Pulmonary artery endothelial cell (primary cell): ENCODE data around the gene C1QC. TPM values are rescaled to one million over a fixed set of nuclear protein-coding genes. Genes with fewer than 3 reads are reported as not detected.

Source experiments
- DNase-seq: peaks from one replicate; pipeline ENCODE4 v3.0.0-alpha.2; 2011; ENCODE audit warnings: low read depth, low spot score
- total RNA-seq: library from RNA; depleted of rRNA; stranded (reverse); fragments of >200 nt; gene quantifications from 2 replicates; pipeline ENCODE4 v1.2.3, GENCODE V29; 2014

Gene C1QC
- total RNA-seq, 1 donor from 2014 or later, result not detected

- DNase-seq, result no peak
These were observed 24.2 kb upstream of the C1QC start for GRCh38 chr1:22619252-22619651.

- DNase-seq, result no peak
These were observed 23.6 kb upstream of the C1QC start for GRCh38 chr1:22619798-22620197.

GRCh38 chr1:22621761-22622160 lies 21.7 kb upstream of the C1QC start:
- DNase-seq, result no peak

GRCh38 chr1:22625262-22625925 lies 18.0 kb upstream of the C1QC start:
- DNase-seq, result no peak

GRCh38 chr1:22626237-22627157 lies 16.9 kb upstream of the C1QC start:
- no peak for DNase-seq

GRCh38 chr1:22627331-22627730 lies 16.1 kb upstream of the C1QC start:
- no peak for DNase-seq

- no peak for DNase-seq
These were observed 14.6 kb upstream of the C1QC start for GRCh38 chr1:22628698-22629444.

- DNase-seq, result no peak
These were observed 13.5 kb upstream of the C1QC start for GRCh38 chr1:22629886-22630285.

- no peak for DNase-seq
These were observed 9.6 kb upstream of the C1QC start for GRCh38 chr1:22633697-22634463.

- DNase-seq, result no peak
These were observed 8.0 kb upstream of the C1QC start for GRCh38 chr1:22635436-22635835.

- no peak for DNase-seq
These were observed 7.1 kb upstream of the C1QC start, which contains the start of gene C1QA for GRCh38 chr1:22636353-22636752. C1QA (plus strand) TSS chr1:22636628; CDS start chr1:22637617, 989 bp downstream.

GRCh38 chr1:22636927-22637326 lies 6.5 kb upstream of the C1QC start:
- no peak for DNase-seq

GRCh38 chr1:22637907-22638445 lies 5.5 kb upstream of the C1QC start:
- no peak for DNase-seq

GRCh38 chr1:22638476-22639234 lies 4.8 kb upstream of the C1QC start:
- no peak for DNase-seq

GRCh38 chr1:22639286-22639685 lies 4.1 kb upstream of the C1QC start:
- DNase-seq, result no peak

- DNase-seq, result no peak
These were observed 2.2 kb upstream of the C1QC start for GRCh38 chr1:22641247-22641646.

GRCh38 chr1:22641906-22642636 lies 1.4 kb upstream of the C1QC start:
- DNase-seq, result no peak

GRCh38 chr1:22643928-22644327 lies 495 bp downstream of the C1QC start:
- no peak for DNase-seq

- no peak for DNase-seq
These were observed 2.5 kb downstream of the C1QC start for GRCh38 chr1:22645931-22646330.
